ENCODE results near the gene C19orf33.

C19orf33 gene

GRCh38 chr19:38308926-38309614 is 5.0 kb downstream of the C19orf33 start:
- no peak for DNase-seq (ENCODE audit: low read depth, low spot score)

GRCh38 chr19:38309615-38310278 is 5.7 kb downstream of the C19orf33 start:
- no peak for DNase-seq (ENCODE audit: low read depth, low spot score)

GRCh38 chr19:38310279-38310670 is 6.2 kb downstream of the C19orf33 start:
- no peak for DNase-seq (ENCODE audit: low read depth, low spot score)

- DNase-seq (ENCODE audit: low read depth, low spot score), result no peak
Measured at GRCh38 chr19:38310986-38311385, 6.9 kb downstream of the C19orf33 start.

- peak; percentile 90 for DNase-seq (ENCODE audit: low read depth, low spot score)
Measured at GRCh38 chr19:38315657-38316476, 11.8 kb downstream of the C19orf33 start, which contains the start of gene YIF1B. Gene YIF1B, minus strand, starts transcription at chr19:38315947. Its CDS starts 30 bp downstream, at chr19:38315917.

GRCh38 chr19:38316477-38317067 is 12.5 kb downstream of the C19orf33 start:
- DNase-seq (ENCODE audit: low read depth, low spot score), result no peak

- DNase-seq (ENCODE audit: low read depth, low spot score), result no peak
Measured at GRCh38 chr19:38317104-38317612, 13.1 kb downstream of the C19orf33 start.

GRCh38 chr19:38318660-38319059 is 14.6 kb downstream of the C19orf33 start:
- no peak for DNase-seq (ENCODE audit: low read depth, low spot score)

- no peak for DNase-seq (ENCODE audit: low read depth, low spot score)
Measured at GRCh38 chr19:38319421-38320258, 15.6 kb downstream of the C19orf33 start, which contains the start of gene KCNK6. Gene KCNK6, plus strand, starts transcription at chr19:38319845. Its CDS starts 106 bp downstream, at chr19:38319951.

GRCh38 chr19:38320969-38321339 is 16.9 kb downstream of the C19orf33 start:
- DNase-seq (ENCODE audit: low read depth, low spot score), result no peak

GRCh38 chr19:38321646-38322196 is 17.7 kb downstream of the C19orf33 start:
- DNase-seq (ENCODE audit: low read depth, low spot score), result no peak

GRCh38 chr19:38323291-38323690 is 19.2 kb downstream of the C19orf33 start:
- no peak for DNase-seq (ENCODE audit: low read depth, low spot score)

GRCh38 chr19:38324431-38324830 is 20.4 kb downstream of the C19orf33 start:
- no peak for DNase-seq (ENCODE audit: low read depth, low spot score)

GRCh38 chr19:38326591-38326990 is 22.5 kb downstream of the C19orf33 start:
- DNase-seq (ENCODE audit: low read depth, low spot score), result no peak

GRCh38 chr19:38329651-38330050 is 25.6 kb downstream of the C19orf33 start:
- no peak for DNase-seq (ENCODE audit: low read depth, low spot score)

GRCh38 chr19:38331728-38332127 is 27.7 kb downstream of the C19orf33 start:
- no peak for DNase-seq (ENCODE audit: low read depth, low spot score)

GRCh38 chr19:38333245-38333644 is 29.2 kb downstream of the C19orf33 start:
- DNase-seq (ENCODE audit: low read depth, low spot score), result no peak

GRCh38 chr19:38335949-38336637 is 32.0 kb downstream of the C19orf33 start:
- DNase-seq (ENCODE audit: low read depth, low spot score), result peak; percentile 87

GRCh38 chr19:38336638-38337359 is 32.7 kb downstream of the C19orf33 start:
- peak; percentile 87 for DNase-seq (ENCODE audit: low read depth, low spot score)
